HG03521 (cell line): ENCODE measurements around the gene PHF12.

Source experiments
- ATAC-seq: cut with Tn5 transposase; IDR thresholded peaks from one replicate; pipeline ENCODE4 v1.9.1; 2021; ENCODE audit warnings: mild to moderate bottlenecking, moderate library complexity; ENCODE audit not compliant: unreplicated experiment

PHF12 gene

GRCh38 chr17:28862561-28862960, 88.8 kb downstream of the PHF12 start:
- ATAC-seq = no peak

GRCh38 chr17:28861393-28862203, 89.7 kb downstream of the PHF12 start:
- no peak for ATAC-seq

- no peak for ATAC-seq
Observed at GRCh38 chr17:28860363-28860808, 90.9 kb downstream of the PHF12 start.

- no peak for ATAC-seq
Observed at GRCh38 chr17:28858801-28859355, 92.4 kb downstream of the PHF12 start.

- no peak for ATAC-seq
Observed at GRCh38 chr17:28857905-28858800, 93.2 kb downstream of the PHF12 start.

- ATAC-seq = no peak
Observed at GRCh38 chr17:28856028-28856574, 95.2 kb downstream of the PHF12 start.

GRCh38 chr17:28855336-28855679, 96.0 kb downstream of the PHF12 start:
- no peak for ATAC-seq
